HCT116 (cell line): ENCODE results near the gene RPL31. TPM values are rescaled to one million over a fixed set of nuclear protein-coding genes. Genes with fewer than 3 reads are reported as not detected.

Source experiments
- ATAC-seq: fragments of 200-7000 bp; cut with Tn5 transposase; 2 replicates; pipeline ENCODE4 v1.9.1; 2020; ENCODE audit warnings: mild to moderate bottlenecking, moderate library complexity
- BruUV-seq: library from RNA; stranded (reverse); fragments of 400-500 nt; replicated peaks from 2 replicates; lab custom pipeline; 2021; lab: Mats Ljungman, UMichigan
- CTCF ChIA-PET: fragments of 300-600 bp; sonication (Branson Sonifier 250); formaldehyde crosslinking; loops from one replicate; lab custom pipeline; 2021; ENCODE audit warnings: antibody characterized with exemption; lab: Charles Lee
- POLR2A ChIA-PET: fragments of 300-600, 350-600 bp; sonication (Branson Sonifier 250); formaldehyde crosslinking; loops from one replicate; lab custom pipeline; 2021; ENCODE audit warnings: antibody characterized with exemption; lab: Charles Lee
- RAD21 ChIA-PET, 2 experiments: fragments of 300-600 bp; sonication (Branson Sonifier 250); formaldehyde crosslinking; loops; one replicate each; lab custom pipeline; 2023; ENCODE audit warnings: low total read pairs in 2 of 2; ENCODE audit not compliant: uncharacterized antibody in 2 of 2, unreplicated experiment in 2 of 2, low non-redundant PET in 1 of 2; lab: Charles Lee
- DNase-seq: peaks from one replicate; pipeline ENCODE4 v3.0.0-alpha.2; 2010; ENCODE audit warnings: low read depth, low spot score
- H2AFZ ChIP-seq: fragments of 200-600 bp; shearing (Covaris generic), sonication (generic); 2 replicates; pipeline ENCODE4 v1.6.1; 2017; ENCODE audit warnings: low read depth, mixed run types, mixed read lengths, antibody characterized with exemption, low read length; ENCODE audit not compliant: poor library complexity, severe bottlenecking
- H3K27ac ChIP-seq: 2 replicates; pipeline ENCODE4 v1.5.1; 2012; ENCODE audit warnings: low read depth, low read length
- H3K27me3 ChIP-seq: fragments of 200-600 bp; sonication (generic); 2 replicates; pipeline ENCODE4 v1.6.1; 2016; ENCODE audit warnings: mixed run types, low read length, mixed read lengths; ENCODE audit not compliant: insufficient read depth
- H3K36me3 ChIP-seq, 2 experiments: fragments of 200-500 bp in 1 of 2; fragments of 200-600 bp in 1 of 2; sonication (Bioruptor generic) in 1 of 2; sonication (generic) in 1 of 2; 2 replicates each; pipeline versions ENCODE4 v1.5.1 to v1.6.1; 2014 to 2016; ENCODE audit warnings: low read length in 2 of 2, inconsistent platforms in 1 of 2, mixed read lengths in 1 of 2, mixed run types in 1 of 2; ENCODE audit not compliant: insufficient read depth in 2 of 2, control insufficient read depth in 1 of 2
- H3K4me1 ChIP-seq, 2 experiments: fragments of 200-600 bp in 1 of 2; sonication (generic) in 1 of 2; 2 replicates each; pipeline versions ENCODE4 v1.5.1 to v1.6.1; 2012 to 2017; ENCODE audit warnings: low read length in 2 of 2, inconsistent platforms in 1 of 2, mild to moderate bottlenecking in 1 of 2, mixed read lengths in 1 of 2, mixed run types in 1 of 2, moderate library complexity in 1 of 2; ENCODE audit not compliant: insufficient read depth in 2 of 2, control insufficient read depth in 1 of 2
- H3K4me2 ChIP-seq: fragments of 200-600 bp; sonication (generic); 2 replicates; pipeline ENCODE4 v1.6.1; 2017; ENCODE audit warnings: mixed run types, low read length, mixed read lengths
- H3K4me3 ChIP-seq, 2 experiments: fragments of 200-600 bp in 1 of 2; sonication (generic) in 1 of 2; replicated peaks in 1 of 2; 2 replicates each; pipeline ENCODE4 v1.5.1; 2011 to 2016; ENCODE audit warnings: low read length in 2 of 2, control low read depth in 1 of 2, low read depth in 1 of 2, mild to moderate bottlenecking in 1 of 2, mixed read lengths in 1 of 2, mixed run types in 1 of 2
- H3K79me2 ChIP-seq: fragments of 200-600 bp; sonication (generic); 2 replicates; pipeline ENCODE4 v1.6.1; 2017; ENCODE audit warnings: mild to moderate bottlenecking, mixed run types, low read length, moderate library complexity, mixed read lengths; ENCODE audit not compliant: insufficient read depth
- H3K9ac ChIP-seq: fragments of 200-600 bp; sonication (generic); 2 replicates; pipeline ENCODE4 v1.6.1; 2016; ENCODE audit warnings: low read length, mixed read lengths
- H3K9me2 ChIP-seq: fragments of 200-600 bp; sonication (generic), shearing (Covaris generic); 2 replicates; pipeline ENCODE4 v1.6.1; 2017; ENCODE audit warnings: mixed run types, mild to moderate bottlenecking, moderate library complexity; ENCODE audit not compliant: insufficient read depth
- H3K9me3 ChIP-seq, 2 experiments: fragments of 200-500 bp in 1 of 2; fragments of 200-600 bp in 1 of 2; sonication (Bioruptor generic) in 1 of 2; sonication (generic) in 1 of 2; 2 replicates each; pipeline ENCODE4 v1.6.1; 2014 to 2017; ENCODE audit warnings: low read length in 2 of 2, mixed read lengths in 2 of 2, inconsistent platforms in 1 of 2, low read depth in 1 of 2, mild to moderate bottlenecking in 1 of 2, mixed run types in 1 of 2, moderate library complexity in 1 of 2; ENCODE audit not compliant: control insufficient read depth in 1 of 2, insufficient read depth in 1 of 2
- H4K20me1 ChIP-seq: fragments of 200-600 bp; sonication (generic), shearing (Covaris generic); 2 replicates; pipeline ENCODE4 v1.6.1; 2017; ENCODE audit warnings: mixed run types, mild to moderate bottlenecking, moderate library complexity; ENCODE audit not compliant: insufficient read depth
- CBX3 ChIP-seq: IDR thresholded peaks from 2 replicates; pipeline ENCODE4 v1.6.1; 2012; ENCODE audit warnings: low read depth
- CEBPB ChIP-seq: IDR thresholded peaks from 2 replicates; pipeline ENCODE4 v1.6.1; 2012; ENCODE audit warnings: low read depth
- EGR1 ChIP-seq: IDR thresholded peaks from 2 replicates; pipeline ENCODE4 v1.6.1; 2012; ENCODE audit warnings: low read depth
- EZH2phosphoT487 ChIP-seq: fragments of 200-600 bp; IDR thresholded peaks from 2 replicates; pipeline ENCODE4 v1.6.1; 2018; ENCODE audit warnings: antibody characterized with exemption, borderline replicate concordance
- FOSL1 ChIP-seq: IDR thresholded peaks from 2 replicates; pipeline ENCODE4 v1.6.1; 2012; ENCODE audit warnings: low read depth
- POLR2A ChIP-seq: IDR thresholded peaks from 2 replicates; pipeline ENCODE4 v1.7.0; 2011; ENCODE audit warnings: borderline replicate concordance; ENCODE audit not compliant: insufficient read depth, insufficient read length; ENCODE audit errors: extremely low read depth
- POLR2AphosphoS5 ChIP-seq: IDR thresholded peaks from 2 replicates; pipeline ENCODE4 v1.6.1; 2011; ENCODE audit warnings: mild to moderate bottlenecking, low read depth, low read length, moderate library complexity
- RAD21 ChIP-seq: IDR thresholded peaks from 2 replicates; pipeline ENCODE4 v1.6.1; 2012; ENCODE audit warnings: low read depth, mild to moderate bottlenecking
- SIN3A ChIP-seq: IDR thresholded peaks from 2 replicates; pipeline ENCODE4 v1.6.1; 2012; ENCODE audit warnings: low read depth
- SP1 ChIP-seq: IDR thresholded peaks from 2 replicates; pipeline ENCODE4 v1.6.1; 2012; ENCODE audit warnings: low read depth
- SRF ChIP-seq: IDR thresholded peaks from 2 replicates; pipeline ENCODE4 v1.6.1; 2012; ENCODE audit warnings: low read depth
- TCF7L2 ChIP-seq: IDR thresholded peaks from 2 replicates; pipeline ENCODE4 v1.7.0; 2011; ENCODE audit warnings: borderline replicate concordance, inconsistent platforms; ENCODE audit not compliant: insufficient read depth, insufficient read length; ENCODE audit errors: extremely low read depth
- YY1 ChIP-seq: IDR thresholded peaks from 2 replicates; pipeline ENCODE4 v1.6.1; 2011; ENCODE audit warnings: low read length, low read depth, moderate library complexity, mild to moderate bottlenecking; ENCODE audit not compliant: insufficient replicate concordance; ENCODE audit errors: extremely low read depth
- ZFX ChIP-seq: fragments of 450-650 bp; IDR thresholded peaks from 2 replicates; pipeline ENCODE4 v1.6.1; 2017
- ZNF274 ChIP-seq: fragments of 200-500 bp; sonication (Bioruptor generic); IDR thresholded peaks from 2 replicates; pipeline ENCODE4 v1.6.1; 2014; ENCODE audit warnings: mild to moderate bottlenecking, low read depth, low read length, inconsistent platforms
- intact Hi-C: fragments of 100-400 bp; cut with micrococcal nuclease; formaldehyde crosslinking; loops from 2 replicates; pipeline ENCODE4 v1.10.0; 2022
- total RNA-seq: library from RNA; stranded (reverse); gene quantifications from one replicate; pipeline ENCODE4 v1.2.1, GENCODE V29; 2021; ENCODE audit not compliant: unreplicated experiment
- TF ChIP-seq, protein P1 (sequence below): IDR thresholded peaks from 2 replicates; pipeline ENCODE4 v1.6.1; 2012
- TF ChIP-seq, protein P2 (sequence below), 3 experiments: fragments of 200-600 bp in 1 of 3; sonication (generic) in 1 of 3; IDR thresholded peaks in 2 of 3; conservative IDR thresholded peaks in 1 of 3; 2 replicates each; pipeline ENCODE4 v1.5.1; 2012 to 2017; ENCODE audit warnings: low read depth in 2 of 3, low read length in 2 of 3, antibody characterized with exemption in 1 of 3, borderline replicate concordance in 1 of 3, control low read depth in 1 of 3, mild to moderate bottlenecking in 1 of 3, mixed read lengths in 1 of 3, mixed run types in 1 of 3, moderate library complexity in 1 of 3; ENCODE audit not compliant: insufficient read depth in 1 of 3
- TF ChIP-seq, protein P3 (sequence below): IDR thresholded peaks from 2 replicates; pipeline ENCODE4 v1.6.1; 2011; ENCODE audit warnings: mild to moderate bottlenecking, low read length, moderate library complexity; ENCODE audit not compliant: insufficient replicate concordance; ENCODE audit errors: extremely low read depth

RPL31 gene
- total RNA-seq, 1 experiment from 2014 or later: 1,340 TPM

DNA sequence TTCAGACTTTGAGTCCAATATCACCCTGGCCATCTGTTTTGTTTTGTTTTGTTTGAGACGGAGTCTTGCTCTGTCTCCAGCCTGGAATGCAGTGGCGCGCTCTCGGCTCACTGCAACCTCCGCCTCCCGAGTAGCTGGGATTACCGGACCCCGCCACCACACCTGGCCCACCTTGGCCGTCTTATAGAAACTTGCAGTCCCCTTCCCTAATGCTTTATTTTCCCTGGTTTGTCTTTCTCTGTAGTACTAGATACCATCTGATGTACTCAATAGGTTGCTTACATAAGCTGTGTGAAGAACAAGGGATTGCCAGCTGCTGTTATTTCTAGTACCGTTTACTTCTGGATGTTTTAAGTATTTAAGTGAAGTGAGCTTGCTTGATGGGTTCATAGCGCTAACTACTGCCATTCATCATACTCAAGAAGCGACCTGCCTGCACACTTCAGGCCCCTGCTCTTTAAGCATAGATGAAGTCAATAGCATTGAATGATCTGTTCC lies 1.2 kb downstream of the RPL31 start:
- H3K27ac ChIP-seq: peak overlapping the region; percentile 88
- TF ChIP-seq, protein P1, sequence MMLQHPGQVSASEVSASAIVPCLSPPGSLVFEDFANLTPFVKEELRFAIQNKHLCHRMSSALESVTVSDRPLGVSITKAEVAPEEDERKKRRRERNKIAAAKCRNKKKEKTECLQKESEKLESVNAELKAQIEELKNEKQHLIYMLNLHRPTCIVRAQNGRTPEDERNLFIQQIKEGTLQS: no peak
- no peak for TF ChIP-seq SRF
- TF ChIP-seq ZNF274: no peak
- TF ChIP-seq EZH2phosphoT487: no peak
- no peak for TF ChIP-seq POLR2AphosphoS5
- TF ChIP-seq FOSL1: no peak
- TF ChIP-seq SP1: no peak
- no peak for TF ChIP-seq CEBPB
- TF ChIP-seq, protein P2, sequence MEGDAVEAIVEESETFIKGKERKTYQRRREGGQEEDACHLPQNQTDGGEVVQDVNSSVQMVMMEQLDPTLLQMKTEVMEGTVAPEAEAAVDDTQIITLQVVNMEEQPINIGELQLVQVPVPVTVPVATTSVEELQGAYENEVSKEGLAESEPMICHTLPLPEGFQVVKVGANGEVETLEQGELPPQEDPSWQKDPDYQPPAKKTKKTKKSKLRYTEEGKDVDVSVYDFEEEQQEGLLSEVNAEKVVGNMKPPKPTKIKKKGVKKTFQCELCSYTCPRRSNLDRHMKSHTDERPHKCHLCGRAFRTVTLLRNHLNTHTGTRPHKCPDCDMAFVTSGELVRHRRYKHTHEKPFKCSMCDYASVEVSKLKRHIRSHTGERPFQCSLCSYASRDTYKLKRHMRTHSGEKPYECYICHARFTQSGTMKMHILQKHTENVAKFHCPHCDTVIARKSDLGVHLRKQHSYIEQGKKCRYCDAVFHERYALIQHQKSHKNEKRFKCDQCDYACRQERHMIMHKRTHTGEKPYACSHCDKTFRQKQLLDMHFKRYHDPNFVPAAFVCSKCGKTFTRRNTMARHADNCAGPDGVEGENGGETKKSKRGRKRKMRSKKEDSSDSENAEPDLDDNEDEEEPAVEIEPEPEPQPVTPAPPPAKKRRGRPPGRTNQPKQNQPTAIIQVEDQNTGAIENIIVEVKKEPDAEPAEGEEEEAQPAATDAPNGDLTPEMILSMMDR (IDR thresholded peaks at IDR 0.05 in 2 of 3, conservative IDR thresholded peaks at IDR 0.05 in 1 of 3; ENCODE audit: borderline replicate concordance in 1 of 3, insufficient read depth in 1 of 3, low read depth in 2 of 3, low read length in 2 of 3): no peak
- no peak for TF ChIP-seq ZFX
- TF ChIP-seq SIN3A: no peak
- TF ChIP-seq CBX3: no peak
- no peak for TF ChIP-seq POLR2A
- no peak for TF ChIP-seq TCF7L2
- no peak for TF ChIP-seq RAD21
- no peak for TF ChIP-seq EGR1
- TF ChIP-seq, protein P3, sequence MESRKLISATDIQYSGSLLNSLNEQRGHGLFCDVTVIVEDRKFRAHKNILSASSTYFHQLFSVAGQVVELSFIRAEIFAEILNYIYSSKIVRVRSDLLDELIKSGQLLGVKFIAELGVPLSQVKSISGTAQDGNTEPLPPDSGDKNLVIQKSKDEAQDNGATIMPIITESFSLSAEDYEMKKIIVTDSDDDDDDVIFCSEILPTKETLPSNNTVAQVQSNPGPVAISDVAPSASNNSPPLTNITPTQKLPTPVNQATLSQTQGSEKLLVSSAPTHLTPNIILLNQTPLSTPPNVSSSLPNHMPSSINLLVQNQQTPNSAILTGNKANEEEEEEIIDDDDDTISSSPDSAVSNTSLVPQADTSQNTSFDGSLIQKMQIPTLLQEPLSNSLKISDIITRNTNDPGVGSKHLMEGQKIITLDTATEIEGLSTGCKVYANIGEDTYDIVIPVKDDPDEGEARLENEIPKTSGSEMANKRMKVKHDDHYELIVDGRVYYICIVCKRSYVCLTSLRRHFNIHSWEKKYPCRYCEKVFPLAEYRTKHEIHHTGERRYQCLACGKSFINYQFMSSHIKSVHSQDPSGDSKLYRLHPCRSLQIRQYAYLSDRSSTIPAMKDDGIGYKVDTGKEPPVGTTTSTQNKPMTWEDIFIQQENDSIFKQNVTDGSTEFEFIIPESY: no peak
- TF ChIP-seq YY1: no peak
- no peaks in the 10 kb centered on the region for H3K9me2 ChIP-seq
- peaks cover 39% of the 10 kb centered on the region; the same call in 1 of the 2 replicates for H4K20me1 ChIP-seq
- H3K4me1 ChIP-seq: peaks cover 9 to 19% of the 10 kb centered on the region in 2 experiments
- RAD21 ChIA-PET: no interaction called here
- no peak overlapping the region for H2AFZ ChIP-seq
- H3K4me3 ChIP-seq: peak overlapping the region; percentile 66 to 89
- POLR2A ChIA-PET: interaction anchor here (1.2 to 2.7 kb wide), 2 partner anchors 273 to 393 kb away, joined by 4 to 15 read pairs; no protein-coding TSS in a partner anchor
- H3K9me3 ChIP-seq: no peaks in the 10 kb centered on the region
- H3K79me2 ChIP-seq: peaks cover 59% of the 10 kb centered on the region
- no TSS peak for BruUV-seq
- peak overlapping the region; percentile 86 for H3K9ac ChIP-seq
- CTCF ChIA-PET: no interaction called here
- intact Hi-C loops: loop anchor here (5.0 kb wide), 1 partner anchor 396 kb away; no protein-coding TSS in a partner anchor
- H3K27me3 ChIP-seq: no peaks in the 10 kb centered on the region
- H3K36me3 ChIP-seq: peaks cover 35 to 56% of the 10 kb centered on the region in 2 experiments
- peak overlapping the region; percentile 79 for H3K4me2 ChIP-seq
- ATAC-seq: no peak
- no peak for DNase-seq
